GM10266 (cell line): ENCODE measurements around the gene TMEM220.

Experiments
- DNase-seq: peaks from one replicate; pipeline ENCODE4 v3.0.0; 2012; ENCODE audit errors: extremely low spot score
- TF ChIP-seq, protein P1 (sequence below): IDR thresholded peaks from 2 replicates; pipeline ENCODE4 v1.5.1; 2012; ENCODE audit warnings: mild to moderate bottlenecking, low read depth; ENCODE audit not compliant: control insufficient read depth, insufficient read depth; ENCODE audit errors: missing control alignments

The TMEM220 gene

DNA sequence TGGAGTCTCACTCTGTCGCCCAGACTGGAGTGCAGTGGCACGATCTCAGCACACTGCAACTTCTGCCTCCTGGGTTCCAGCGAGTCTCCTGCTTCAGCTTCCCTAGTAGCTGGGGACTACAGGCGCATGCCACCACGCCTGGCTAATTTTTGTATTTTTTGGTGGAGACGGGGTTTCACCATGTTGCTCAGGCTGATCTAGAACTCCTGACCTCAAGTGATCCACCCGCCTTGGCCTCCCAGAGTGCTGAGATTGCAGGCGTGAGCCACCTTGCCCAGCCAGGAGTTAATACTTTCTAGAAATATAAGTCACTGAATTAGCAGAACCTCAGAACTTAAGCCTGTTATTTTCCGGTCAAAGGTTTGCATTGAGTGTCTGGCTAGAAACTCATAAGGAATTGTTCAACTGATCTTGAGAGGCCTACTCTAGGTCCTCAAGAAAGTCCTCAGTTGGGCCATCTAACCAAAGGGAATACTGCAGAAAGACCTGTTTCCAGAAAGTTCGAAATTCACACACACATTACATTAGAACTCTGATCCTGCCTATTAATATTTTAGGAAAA lies 1.4 kb downstream of the TMEM220 start:
- TF ChIP-seq, protein P1, sequence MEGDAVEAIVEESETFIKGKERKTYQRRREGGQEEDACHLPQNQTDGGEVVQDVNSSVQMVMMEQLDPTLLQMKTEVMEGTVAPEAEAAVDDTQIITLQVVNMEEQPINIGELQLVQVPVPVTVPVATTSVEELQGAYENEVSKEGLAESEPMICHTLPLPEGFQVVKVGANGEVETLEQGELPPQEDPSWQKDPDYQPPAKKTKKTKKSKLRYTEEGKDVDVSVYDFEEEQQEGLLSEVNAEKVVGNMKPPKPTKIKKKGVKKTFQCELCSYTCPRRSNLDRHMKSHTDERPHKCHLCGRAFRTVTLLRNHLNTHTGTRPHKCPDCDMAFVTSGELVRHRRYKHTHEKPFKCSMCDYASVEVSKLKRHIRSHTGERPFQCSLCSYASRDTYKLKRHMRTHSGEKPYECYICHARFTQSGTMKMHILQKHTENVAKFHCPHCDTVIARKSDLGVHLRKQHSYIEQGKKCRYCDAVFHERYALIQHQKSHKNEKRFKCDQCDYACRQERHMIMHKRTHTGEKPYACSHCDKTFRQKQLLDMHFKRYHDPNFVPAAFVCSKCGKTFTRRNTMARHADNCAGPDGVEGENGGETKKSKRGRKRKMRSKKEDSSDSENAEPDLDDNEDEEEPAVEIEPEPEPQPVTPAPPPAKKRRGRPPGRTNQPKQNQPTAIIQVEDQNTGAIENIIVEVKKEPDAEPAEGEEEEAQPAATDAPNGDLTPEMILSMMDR, result no peak
- DNase-seq, result no peak

GRCh38 chr17:10727192-10727591 lies 2.6 kb downstream of the TMEM220 start:
- no peak for DNase-seq

GRCh38 chr17:10726196-10726595 lies 3.6 kb downstream of the TMEM220 start:
- DNase-seq, result no peak
- TF ChIP-seq, protein P1, result no peak

More at GRCh38 chr17:10727192-10727591, 2.6 kb downstream of the TMEM220 start:
- TF ChIP-seq, protein P1, result no peak

- DNase-seq, result no peak
Observed at GRCh38 chr17:10725262-10725661, 4.6 kb downstream of the TMEM220 start.

GRCh38 chr17:10724546-10725195 lies 5.2 kb downstream of the TMEM220 start:
- no peak for DNase-seq
- TF ChIP-seq, protein P1, result no peak

More at GRCh38 chr17:10725262-10725661, 4.6 kb downstream of the TMEM220 start:
- TF ChIP-seq, protein P1, result no peak

GRCh38 chr17:10718547-10718946 lies 11.3 kb downstream of the TMEM220 start:
- DNase-seq, result no peak

GRCh38 chr17:10716218-10716617 lies 13.6 kb downstream of the TMEM220 start:
- TF ChIP-seq, protein P1, result no peak
- DNase-seq, result no peak

More at GRCh38 chr17:10718547-10718946, 11.3 kb downstream of the TMEM220 start:
- TF ChIP-seq, protein P1, result no peak
